PC-9 (cell line): ENCODE data around the gene CCDC85A. TPM values are rescaled to one million over a fixed set of nuclear protein-coding genes. Genes with fewer than 3 reads are reported as not detected.

Experiments used
- BruUV-seq: library from RNA; stranded (reverse); fragments of 400-500 nt; replicated peaks from 2 replicates; lab custom pipeline; 2021; lab: Mats Ljungman, UMichigan
- CTCF ChIA-PET: fragments of 300-600 bp; sonication (Branson Sonifier 250); formaldehyde crosslinking; loops from one replicate; lab custom pipeline; 2022; ENCODE audit warnings: antibody characterized with exemption; lab: Charles Lee
- POLR2A ChIA-PET: fragments of 300-600 bp; sonication (Branson Sonifier 250); formaldehyde crosslinking; loops from one replicate; lab custom pipeline; 2022; ENCODE audit warnings: antibody characterized with exemption; ENCODE audit not compliant: unreplicated experiment; lab: Charles Lee
- DNase-seq, 2 experiments: peaks; one replicate each; pipeline versions ENCODE4 v3.0.0 to v3.0.0-alpha.2; 2015 to 2022; ENCODE audit warnings: mixed read lengths in 1 of 2
- H2AFZ ChIP-seq: fragments of 200-600 bp; sonication (generic); 2 replicates; pipeline ENCODE4 v1.8.1; 2017; ENCODE audit warnings: antibody characterized with exemption
- H3F3A ChIP-seq: fragments of 200-600 bp; sonication (generic); 2 replicates; pipeline ENCODE4 v1.8.1; 2017; ENCODE audit warnings: antibody characterized with exemption, mild to moderate bottlenecking, low read depth; ENCODE audit not compliant: insufficient read depth
- H3K27ac ChIP-seq: fragments of 200-600 bp; sonication (generic); 2 replicates; pipeline ENCODE4 v1.6.1; 2016; ENCODE audit warnings: mixed run types
- H3K27me3 ChIP-seq: fragments of 200-600 bp; sonication (generic); 2 replicates; pipeline ENCODE4 v1.6.1; 2016; ENCODE audit warnings: low read depth, mixed run types; ENCODE audit not compliant: insufficient read depth
- H3K36me3 ChIP-seq: fragments of 200-600 bp; sonication (generic); 2 replicates; pipeline ENCODE4 v1.6.1; 2016; ENCODE audit warnings: low read depth, mixed run types
- H3K4me1 ChIP-seq: fragments of 200-600 bp; sonication (generic); replicated peaks from 2 replicates; pipeline ENCODE4 v1.6.1; 2016; ENCODE audit warnings: mixed run types; ENCODE audit not compliant: insufficient read depth
- H3K4me2 ChIP-seq: fragments of 200-600 bp; sonication (generic); 2 replicates; pipeline ENCODE4 v1.6.1; 2017; ENCODE audit warnings: mixed run types
- H3K4me3 ChIP-seq: fragments of 200-600 bp; sonication (generic); 2 replicates; pipeline ENCODE4 v1.6.1; 2016; ENCODE audit warnings: mixed run types
- H3K79me2 ChIP-seq: fragments of 200-600 bp; sonication (generic); 2 replicates; pipeline ENCODE4 v1.6.1; 2017; ENCODE audit warnings: low read depth, mixed run types
- H3K9me2 ChIP-seq: fragments of 200-600 bp; sonication (generic); 2 replicates; pipeline ENCODE4 v1.8.1; 2017; ENCODE audit warnings: mild to moderate bottlenecking; ENCODE audit not compliant: insufficient read depth
- H3K9me3 ChIP-seq: fragments of 200-600 bp; sonication (generic); 2 replicates; pipeline ENCODE4 v1.8.1; 2016; ENCODE audit warnings: low read depth; ENCODE audit not compliant: insufficient read depth
- H4K20me1 ChIP-seq: fragments of 200-600 bp; sonication (generic); 2 replicates; pipeline ENCODE4 v1.8.1; 2017; ENCODE audit not compliant: insufficient read depth
- CTCF ChIP-seq: fragments of 200-600 bp; sonication (generic); conservative IDR thresholded peaks from 2 replicates; pipeline ENCODE4 v1.6.1; 2017; ENCODE audit warnings: mixed run types, antibody characterized with exemption, mild to moderate bottlenecking, moderate library complexity
- EZH2 ChIP-seq: fragments of 200-600 bp; sonication (generic); IDR thresholded peaks from 2 replicates; pipeline ENCODE4 v1.8.0; 2017; ENCODE audit warnings: antibody characterized with exemption, low read depth
- intact Hi-C: fragments of 100-400 bp; cut with micrococcal nuclease; formaldehyde crosslinking; loops from one replicate; pipeline ENCODE4 v1.10.0; 2022; ENCODE audit not compliant: unreplicated experiment
- total RNA-seq: library from RNA; stranded (reverse); gene quantifications from 2 replicates; pipeline ENCODE4 v1.2.3, GENCODE V29; 2021

CCDC85A gene
- total RNA-seq, 1 experiment from 2014 or later, result not detected

DNA sequence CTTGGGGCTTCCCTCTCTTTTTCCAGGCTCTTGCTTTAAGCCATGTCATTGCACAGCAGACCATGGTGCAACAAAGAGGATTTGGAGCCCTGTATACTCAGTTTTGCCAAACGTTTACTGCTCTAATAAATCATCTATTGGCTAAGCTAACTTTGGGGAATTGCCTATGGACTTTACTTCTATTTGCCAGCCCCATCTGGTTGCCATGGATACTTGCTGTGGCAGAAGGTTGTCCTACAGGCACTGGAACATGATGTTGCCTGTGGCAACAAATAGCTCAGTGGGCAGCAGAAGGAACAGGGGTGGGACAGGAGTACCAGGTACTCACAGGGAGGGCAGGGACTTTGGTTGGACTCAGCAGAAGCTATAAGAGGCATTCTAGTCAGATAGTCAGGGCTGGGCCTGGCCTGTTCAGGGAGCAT is 129.7 kb downstream of the CCDC85A start:
- POLR2A ChIA-PET, result no interaction called here
- TF ChIP-seq EZH2 (no peak), CTCF (no peak)
- Histone ChIP-seq H3F3A (no peaks in the 10 kb centered on the region), H3K4me2 (no peak overlapping the region), H3K79me2 (no peaks in the 10 kb centered on the region), H3K36me3 (no peaks in the 10 kb centered on the region), H3K9me2 (no peaks in the 10 kb centered on the region), H3K27ac (no peak overlapping the region), H3K9me3 (no peaks in the 10 kb centered on the region), H3K4me1 (no peaks in the 10 kb centered on the region), H4K20me1 (no peaks in the 10 kb centered on the region), H2AFZ (no peak overlapping the region), H3K4me3 (no peak overlapping the region), H3K27me3 (no peaks in the 10 kb centered on the region)
- CTCF ChIA-PET, result no interaction called here
- BruUV-seq, result no TSS peak
- no peak for DNase-seq
- intact Hi-C loops, result no loop called here

DNA sequence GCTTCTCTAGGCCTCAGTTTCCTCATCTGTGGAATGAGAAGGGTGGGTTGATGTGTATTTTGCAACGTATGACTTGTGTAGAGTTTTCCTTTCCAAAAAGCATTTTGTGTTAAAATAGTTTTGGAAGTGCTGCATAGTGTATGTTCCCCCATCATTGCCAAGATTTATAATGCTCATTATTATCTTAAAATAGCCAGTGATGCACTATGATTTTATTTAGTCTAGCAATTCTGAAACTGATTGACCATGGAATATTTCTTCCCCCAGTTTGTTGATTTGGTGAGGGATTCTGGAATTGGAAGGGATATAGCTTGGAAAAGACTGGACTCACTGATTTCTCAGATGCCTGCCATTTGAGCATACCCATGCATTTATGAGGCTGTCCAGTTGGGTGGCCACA is 130.6 kb downstream of the CCDC85A start:
- ChIA-PET CTCF (no interaction called here), POLR2A (no interaction called here)
- no peaks in the 10 kb centered on the region for H3K4me1 ChIP-seq
- H3K4me3 ChIP-seq, result no peak overlapping the region
- no peaks in the 10 kb centered on the region for H3K9me3 ChIP-seq
- intact Hi-C loops, result no loop called here
- no peaks in the 10 kb centered on the region for H3K27me3 ChIP-seq
- H3K36me3 ChIP-seq, result no peaks in the 10 kb centered on the region
- H3K27ac ChIP-seq, result no peak overlapping the region
- no peak overlapping the region for H3K4me2 ChIP-seq
- no peaks in the 10 kb centered on the region for H3K9me2 ChIP-seq
- H3F3A ChIP-seq, result no peaks in the 10 kb centered on the region
- H2AFZ ChIP-seq, result no peak overlapping the region
- DNase-seq, result no peak
- BruUV-seq, result no TSS peak
- TF ChIP-seq CTCF (no peak), EZH2 (no peak)
- H3K79me2 ChIP-seq, result no peaks in the 10 kb centered on the region
- no peaks in the 10 kb centered on the region for H4K20me1 ChIP-seq

DNA sequence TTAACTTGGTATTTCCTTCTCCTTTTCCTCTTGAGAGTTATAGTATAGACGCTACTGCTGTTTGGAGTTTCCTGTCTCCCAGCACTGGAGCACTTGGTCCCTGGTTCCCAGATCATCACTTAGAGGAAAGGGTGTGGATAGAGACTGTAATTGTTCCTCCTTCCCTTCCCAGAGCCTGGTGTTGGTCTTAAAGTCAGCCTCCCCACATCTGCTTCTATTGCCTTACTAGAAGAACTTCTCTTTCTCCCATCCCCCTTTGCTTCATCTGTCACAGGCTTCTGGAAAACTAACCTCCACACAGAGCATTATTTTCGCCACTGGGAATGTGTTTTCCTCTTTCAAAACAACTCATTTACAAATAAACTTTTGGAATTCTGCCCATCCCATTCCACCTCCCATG is 131.0 kb downstream of the CCDC85A start:
- ChIA-PET CTCF (no interaction called here), POLR2A (no interaction called here)
- intact Hi-C loops, result no loop called here
- H3K9me3 ChIP-seq, result no peaks in the 10 kb centered on the region
- no peaks in the 10 kb centered on the region for H3K79me2 ChIP-seq
- H2AFZ ChIP-seq, result no peak overlapping the region
- H3K27me3 ChIP-seq, result no peaks in the 10 kb centered on the region
- no peaks in the 10 kb centered on the region for H3F3A ChIP-seq
- H3K4me2 ChIP-seq, result no peak overlapping the region
- no peak overlapping the region for H3K27ac ChIP-seq
- H3K4me1 ChIP-seq, result no peaks in the 10 kb centered on the region
- no peak for TF ChIP-seq EZH2
- TF ChIP-seq CTCF, result no peak
- no peaks in the 10 kb centered on the region for H3K9me2 ChIP-seq
- no peak for DNase-seq
- no TSS peak for BruUV-seq
- no peaks in the 10 kb centered on the region for H3K36me3 ChIP-seq
- H3K4me3 ChIP-seq, result no peak overlapping the region
- H4K20me1 ChIP-seq, result no peaks in the 10 kb centered on the region
